Measurements from ENCODE around the gene NXN. TPM values are rescaled to one million over a fixed set of nuclear protein-coding genes. Genes with fewer than 3 reads are reported as not detected.

Gene NXN
- total and polyA plus RNA-seq, 4 donors: 25.7 to 60.6 (median 44.0) TPM

Small RNAs within 50 kb of the gene (small RNA-seq; reads per million reads assigned to genes)
- gene MIR3183 (ENCODE audit: low replicate concordance): not detected

Other genes starting within 250 kb of the NXN start
- 10 to 100 TPM; 11.3 to 17.7 TPM for gene TLCD3A, start 247.2 kb downstream of the NXN start, total RNA-seq
- gene TLCD3A, start 247.2 kb downstream of the NXN start, polyA plus RNA-seq (ENCODE audit: insufficient read length in 2 of 2): 10 to 100 TPM; 24.6 to 27.6 TPM
- 10 to 100 TPM in 1 of 2 donors, 1 to 10 TPM in 1; 8.1 to 13.3 TPM for gene GEMIN4, start 227.5 kb downstream of the NXN start, total RNA-seq
- 10 to 100 TPM; 15.7 to 15.8 TPM for gene GEMIN4, start 227.5 kb downstream of the NXN start, polyA plus RNA-seq (ENCODE audit: insufficient read length in 2 of 2)
- gene GLOD4, start 197.5 kb downstream of the NXN start, total RNA-seq: 10 to 100 TPM; 44.1 to 68.7 TPM
- gene GLOD4, start 197.5 kb downstream of the NXN start, polyA plus RNA-seq (ENCODE audit: insufficient read length in 2 of 2): 100 to 1,000 TPM; 113 to 119 TPM
- gene MRM3, start 197.4 kb downstream of the NXN start, total RNA-seq: 10 to 100 TPM; 13.3 to 16.9 TPM
- 10 to 100 TPM; 14.9 to 15.8 TPM for gene MRM3, start 197.4 kb downstream of the NXN start, polyA plus RNA-seq (ENCODE audit: insufficient read length in 2 of 2)
- 10 to 100 TPM; 11.8 to 18.9 TPM for gene TIMM22, start 17.4 kb upstream of the NXN start, total RNA-seq
- gene TIMM22, start 17.4 kb upstream of the NXN start, polyA plus RNA-seq (ENCODE audit: insufficient read length in 2 of 2): 10 to 100 TPM; 18.6 to 19.1 TPM
- 10 to 100 TPM; 59.7 to 89.6 TPM for gene ABR, start 200.2 kb upstream of the NXN start, total RNA-seq
- gene ABR, start 200.2 kb upstream of the NXN start, polyA plus RNA-seq (ENCODE audit: insufficient read length in 2 of 2): 100 to 1,000 TPM; 195 to 223 TPM

Data from spinal cord (tissue), 4 donors.